Measurements from ENCODE around the gene SGSM1. TPM values are rescaled to one million over a fixed set of nuclear protein-coding genes. Genes with fewer than 3 reads are reported as not detected.

Gene SGSM1
- total RNA-seq, 2 donors from 2014 or later, result 6.8 to 11.1 TPM

- Histone ChIP-seq H3K27me3 (replicated peaks; ENCODE audit: insufficient read depth) (peaks cover 6% of the 10 kb centered on the region), H3K36me3 (no peaks in the 10 kb centered on the region), H3K27ac (no peak overlapping the region), H3K4me1 (ENCODE audit: control insufficient read depth in 1 of 2, low read depth in 2 of 2) (no peaks in the 10 kb centered on the region), H3K4me3 (no peak overlapping the region), H3K9me3 (no peaks in the 10 kb centered on the region)
- no peak for ATAC-seq (ENCODE audit: insufficient number of reproducible peaks, low FRiP score, low read depth)
- DNase-seq (ENCODE audit: low spot score), result no peak
- TF ChIP-seq CTCF (IDR thresholded peaks at IDR 0.05), result no peak
Measured at GRCh38 chr22:24761888-24762675, 43.9 kb upstream of the SGSM1 start.

- H3K27ac ChIP-seq, result no peak overlapping the region
- no peaks in the 10 kb centered on the region for H3K4me1 ChIP-seq (ENCODE audit: control insufficient read depth in 1 of 2, low read depth in 2 of 2)
- no peak overlapping the region for H3K4me3 ChIP-seq
- no peak for ATAC-seq (ENCODE audit: insufficient number of reproducible peaks, low FRiP score, low read depth)
- peaks cover 5% of the 10 kb centered on the region for H3K27me3 ChIP-seq (replicated peaks; ENCODE audit: insufficient read depth)
- H3K36me3 ChIP-seq, result no peaks in the 10 kb centered on the region
- H3K9me3 ChIP-seq, result no peaks in the 10 kb centered on the region
- DNase-seq (ENCODE audit: low spot score), result no peak
- TF ChIP-seq CTCF (IDR thresholded peaks at IDR 0.05), result no peak
Measured at GRCh38 chr22:24763872-24764485, 42.0 kb upstream of the SGSM1 start.

- H3K36me3 ChIP-seq, result no peaks in the 10 kb centered on the region
- H3K4me1 ChIP-seq (ENCODE audit: control insufficient read depth in 1 of 2, low read depth in 2 of 2), result no peaks in the 10 kb centered on the region
- H3K27ac ChIP-seq, result no peak overlapping the region
- ATAC-seq (ENCODE audit: insufficient number of reproducible peaks, low FRiP score, low read depth) (no peak), DNase-seq (ENCODE audit: low spot score) (no peak)
- no peaks in the 10 kb centered on the region for H3K27me3 ChIP-seq (replicated peaks; ENCODE audit: insufficient read depth)
- H3K9me3 ChIP-seq, result no peaks in the 10 kb centered on the region
- no peak for TF ChIP-seq CTCF (IDR thresholded peaks at IDR 0.05)
- no peak overlapping the region for H3K4me3 ChIP-seq
Measured at GRCh38 chr22:24765166-24765565, 40.8 kb upstream of the SGSM1 start.

- no peaks in the 10 kb centered on the region for H3K4me1 ChIP-seq (ENCODE audit: control insufficient read depth in 1 of 2, low read depth in 2 of 2)
- ATAC-seq (ENCODE audit: insufficient number of reproducible peaks, low FRiP score, low read depth) (no peak), DNase-seq (ENCODE audit: low spot score) (peak; percentile 30)
- no peaks in the 10 kb centered on the region for H3K9me3 ChIP-seq
- H3K27me3 ChIP-seq (replicated peaks; ENCODE audit: insufficient read depth), result no peaks in the 10 kb centered on the region
- H3K36me3 ChIP-seq, result no peaks in the 10 kb centered on the region
- peak; percentile 73 for TF ChIP-seq CTCF (IDR thresholded peaks at IDR 0.05)
- H3K27ac ChIP-seq, result no peak overlapping the region
- H3K4me3 ChIP-seq, result no peak overlapping the region
Measured at GRCh38 chr22:24768537-24769374, 37.3 kb upstream of the SGSM1 start.

Measured in thoracic aorta (tissue), 2 donors.